Endothelial cell of umbilical vein (primary cell): ENCODE results near the gene ZBTB7A.

Experiments used
- POLR2AphosphoS5 ChIP-seq: IDR thresholded peaks from 2 replicates; pipeline ENCODE4 v1.6.1; 2012; ENCODE audit warnings: low read depth, mild to moderate bottlenecking, control low read depth, low read length, moderate library complexity; ENCODE audit not compliant: insufficient read depth
- TF ChIP-seq, protein P1 (sequence below), 2 donors: IDR thresholded peaks; 1 replicate in 1 of 2; 2 replicates in 1 of 2; pipeline ENCODE4 v1.5.1; 2011; ENCODE audit warnings: low read length in 2 of 2, mild to moderate bottlenecking in 2 of 2, moderate library complexity in 2 of 2, control low read depth in 1 of 2, inconsistent platforms in 1 of 2, low read depth in 1 of 2; ENCODE audit not compliant: insufficient read depth in 1 of 2; ENCODE audit errors: extremely low read depth in 1 of 2

DNA sequence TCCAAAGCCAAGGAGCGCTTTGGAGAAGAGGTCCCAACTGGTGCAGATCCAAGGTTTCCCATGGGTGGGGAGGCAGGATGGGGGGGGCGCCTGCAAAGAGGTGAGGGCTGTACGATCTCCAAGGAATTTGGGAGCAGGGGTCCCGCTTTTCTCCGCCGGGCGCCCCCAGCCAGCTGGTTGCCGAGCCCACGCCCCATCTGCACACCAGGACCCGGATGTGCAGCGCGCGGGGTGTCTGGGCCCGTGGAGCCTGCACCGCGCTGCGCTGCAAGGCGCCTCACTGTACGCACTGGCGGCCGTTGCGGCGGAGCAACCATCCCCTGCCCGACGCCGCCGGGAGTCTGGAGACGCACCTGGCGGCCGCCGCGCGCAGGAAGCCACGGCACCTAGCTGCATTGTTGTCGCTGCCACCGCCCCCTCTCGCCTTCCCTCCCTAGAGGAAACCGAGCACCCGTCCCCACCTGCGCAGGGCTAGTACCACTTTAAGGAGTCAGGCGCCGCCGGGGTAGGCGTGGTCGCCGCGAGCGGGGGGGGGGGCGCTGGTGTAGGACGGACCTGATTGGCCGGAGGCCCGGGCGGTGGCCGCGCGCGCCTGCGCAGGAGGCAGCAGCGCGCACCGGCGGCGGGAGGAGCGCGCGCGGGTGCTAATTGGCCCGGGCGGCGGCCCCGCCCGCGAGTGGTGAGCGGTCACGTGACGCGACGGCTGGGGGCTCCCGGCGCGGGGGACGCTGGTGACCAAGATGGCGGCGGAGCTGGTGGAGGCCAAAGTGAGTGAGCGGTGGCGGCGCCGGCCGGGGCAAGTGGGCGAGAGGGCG lies 59.5 kb downstream of the ZBTB7A start, which contains the start of gene PIAS4:
- TF ChIP-seq, protein P1, sequence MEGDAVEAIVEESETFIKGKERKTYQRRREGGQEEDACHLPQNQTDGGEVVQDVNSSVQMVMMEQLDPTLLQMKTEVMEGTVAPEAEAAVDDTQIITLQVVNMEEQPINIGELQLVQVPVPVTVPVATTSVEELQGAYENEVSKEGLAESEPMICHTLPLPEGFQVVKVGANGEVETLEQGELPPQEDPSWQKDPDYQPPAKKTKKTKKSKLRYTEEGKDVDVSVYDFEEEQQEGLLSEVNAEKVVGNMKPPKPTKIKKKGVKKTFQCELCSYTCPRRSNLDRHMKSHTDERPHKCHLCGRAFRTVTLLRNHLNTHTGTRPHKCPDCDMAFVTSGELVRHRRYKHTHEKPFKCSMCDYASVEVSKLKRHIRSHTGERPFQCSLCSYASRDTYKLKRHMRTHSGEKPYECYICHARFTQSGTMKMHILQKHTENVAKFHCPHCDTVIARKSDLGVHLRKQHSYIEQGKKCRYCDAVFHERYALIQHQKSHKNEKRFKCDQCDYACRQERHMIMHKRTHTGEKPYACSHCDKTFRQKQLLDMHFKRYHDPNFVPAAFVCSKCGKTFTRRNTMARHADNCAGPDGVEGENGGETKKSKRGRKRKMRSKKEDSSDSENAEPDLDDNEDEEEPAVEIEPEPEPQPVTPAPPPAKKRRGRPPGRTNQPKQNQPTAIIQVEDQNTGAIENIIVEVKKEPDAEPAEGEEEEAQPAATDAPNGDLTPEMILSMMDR (IDR thresholded peaks at IDR 0.05; ENCODE audit: extremely low read depth in 1 of 2, insufficient read depth in 1 of 2, low read depth in 1 of 2, low read length in 2 of 2): no peak
- peak; percentile 92 for TF ChIP-seq POLR2AphosphoS5
